HG02623 (cell line): ENCODE results near the gene PLD4.
"Not testable (repeated sequence)": the region's sequence is repeated elsewhere in the genome, so short reads cannot be mapped to it uniquely, and the experiment has no call there.

Experiments used
- ATAC-seq: cut with Tn5 transposase; IDR thresholded peaks from one replicate; pipeline ENCODE4 v1.9.1; 2021; ENCODE audit warnings: moderate library complexity; ENCODE audit not compliant: unreplicated experiment

PLD4 gene

DNA sequence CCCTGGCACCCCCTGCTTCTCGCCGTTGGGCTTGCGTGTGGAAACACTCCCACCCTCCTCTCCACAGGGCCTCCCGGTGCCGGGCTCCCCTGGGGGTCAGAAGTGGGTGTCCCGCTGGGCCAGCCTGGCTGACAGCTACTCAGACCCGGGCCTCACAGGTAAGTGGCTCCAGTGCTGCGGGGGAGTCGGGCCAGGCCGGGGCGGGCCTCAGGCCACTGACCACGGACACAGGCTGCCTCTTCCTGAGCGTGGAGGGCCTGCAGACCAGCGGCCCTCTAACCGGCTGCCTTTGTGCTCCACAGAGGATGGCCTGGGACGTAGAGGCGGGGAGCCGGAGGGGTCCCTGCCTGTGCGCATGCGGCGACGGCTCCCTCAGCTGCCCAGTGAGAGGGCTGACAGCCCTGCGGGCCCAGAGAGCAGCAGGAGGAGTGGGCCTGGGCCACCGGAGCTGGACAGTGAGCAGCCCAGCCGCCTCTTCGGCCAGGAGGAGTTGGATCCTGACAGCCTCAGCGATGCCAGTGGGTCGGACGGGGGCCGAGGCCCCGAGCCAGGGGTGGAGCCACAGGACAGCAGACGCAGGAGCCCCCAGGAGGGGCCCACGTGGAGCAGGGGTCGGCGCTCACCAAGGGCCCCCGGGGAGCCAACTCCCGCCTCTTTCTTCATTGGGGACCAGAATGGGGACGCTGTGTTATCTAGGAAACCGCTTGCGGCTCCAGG, 38.5 kb upstream of the PLD4 start:
- no peak for ATAC-seq

DNA sequence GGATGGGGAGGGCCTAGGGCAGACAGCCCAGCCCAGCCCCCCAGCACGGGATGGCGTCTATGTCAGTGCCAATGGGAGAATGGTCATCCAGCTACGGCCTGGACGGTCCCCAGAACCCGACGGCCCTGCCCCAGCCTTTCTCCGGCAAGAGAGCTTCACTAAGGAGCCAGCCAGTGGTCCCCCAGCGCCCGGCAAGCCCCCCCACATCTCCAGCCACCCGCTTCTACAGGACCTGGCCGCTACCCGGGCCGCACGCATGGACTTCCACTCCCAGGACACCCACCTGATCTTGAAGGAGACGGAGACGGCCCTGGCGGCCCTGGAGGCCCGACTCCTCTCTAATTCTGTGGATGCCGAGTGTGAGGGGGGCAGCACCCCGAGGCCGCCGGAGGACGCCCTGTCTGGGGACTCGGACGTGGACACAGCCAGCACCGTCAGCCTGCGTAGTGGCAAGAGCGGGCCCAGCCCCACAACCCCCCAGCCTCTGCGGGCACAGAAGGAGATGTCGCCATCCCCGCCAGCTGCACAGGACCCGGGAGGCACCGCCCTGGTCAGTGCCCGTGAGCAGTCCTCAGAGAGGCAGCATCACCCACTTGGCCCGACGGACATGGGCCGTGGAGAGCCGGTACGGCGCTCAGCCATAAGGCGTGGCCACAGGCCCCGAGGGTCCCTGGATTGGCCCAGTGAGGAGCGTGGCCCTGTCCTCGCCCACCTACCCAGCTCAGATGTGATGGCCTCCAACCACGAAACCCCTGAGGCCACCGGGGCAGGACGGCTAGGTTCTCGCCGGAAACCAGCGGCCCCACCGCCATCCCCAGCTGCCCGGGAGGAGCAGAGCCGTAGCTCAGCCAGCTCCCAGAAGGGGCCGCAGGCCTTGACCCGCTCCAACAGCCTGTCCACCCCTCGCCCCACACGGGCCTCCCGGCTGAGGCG, 37.7 kb upstream of the PLD4 start:
- ATAC-seq, result no peak

DNA sequence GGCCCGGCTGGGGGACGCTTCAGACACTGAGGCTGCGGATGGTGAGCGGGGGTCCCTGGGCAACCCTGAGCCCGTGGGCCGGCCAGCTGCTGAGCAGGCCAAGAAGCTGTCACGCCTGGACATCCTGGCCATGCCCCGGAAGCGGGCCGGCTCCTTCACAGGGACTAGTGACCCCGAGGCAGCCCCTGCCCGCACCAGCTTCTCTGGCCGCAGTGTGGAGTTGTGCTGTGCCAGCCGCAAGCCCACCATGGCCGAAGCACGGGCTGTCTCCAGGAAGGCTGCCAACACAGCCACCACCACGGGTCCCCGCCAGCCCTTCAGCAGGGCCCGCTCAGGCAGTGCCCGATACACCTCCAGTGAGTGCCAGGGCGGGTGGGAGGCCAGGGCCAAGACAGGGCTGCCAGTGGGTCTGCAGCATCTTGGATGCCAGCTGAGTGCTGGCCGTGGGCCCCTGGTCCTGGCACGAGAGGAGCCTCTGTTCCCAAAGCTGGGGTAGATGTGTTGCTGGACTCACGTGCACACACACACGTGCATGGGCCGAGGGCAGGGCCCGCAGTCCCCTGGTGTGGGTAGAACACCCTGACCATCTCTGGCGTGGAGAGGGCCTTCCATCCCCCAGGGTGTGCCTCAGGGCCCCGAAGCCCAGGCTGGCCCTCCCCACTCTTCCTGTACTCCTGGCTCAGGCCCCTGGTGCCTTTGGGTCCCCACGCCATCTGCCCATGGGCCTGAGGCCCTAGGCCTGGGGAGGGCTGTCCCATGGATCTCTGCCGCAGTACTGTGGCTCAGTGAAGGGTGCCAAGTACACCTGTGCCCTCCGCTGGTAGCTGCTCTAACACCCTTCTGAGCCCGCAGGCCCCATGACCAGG, 36.8 kb upstream of the PLD4 start:
- no peak for ATAC-seq

DNA sequence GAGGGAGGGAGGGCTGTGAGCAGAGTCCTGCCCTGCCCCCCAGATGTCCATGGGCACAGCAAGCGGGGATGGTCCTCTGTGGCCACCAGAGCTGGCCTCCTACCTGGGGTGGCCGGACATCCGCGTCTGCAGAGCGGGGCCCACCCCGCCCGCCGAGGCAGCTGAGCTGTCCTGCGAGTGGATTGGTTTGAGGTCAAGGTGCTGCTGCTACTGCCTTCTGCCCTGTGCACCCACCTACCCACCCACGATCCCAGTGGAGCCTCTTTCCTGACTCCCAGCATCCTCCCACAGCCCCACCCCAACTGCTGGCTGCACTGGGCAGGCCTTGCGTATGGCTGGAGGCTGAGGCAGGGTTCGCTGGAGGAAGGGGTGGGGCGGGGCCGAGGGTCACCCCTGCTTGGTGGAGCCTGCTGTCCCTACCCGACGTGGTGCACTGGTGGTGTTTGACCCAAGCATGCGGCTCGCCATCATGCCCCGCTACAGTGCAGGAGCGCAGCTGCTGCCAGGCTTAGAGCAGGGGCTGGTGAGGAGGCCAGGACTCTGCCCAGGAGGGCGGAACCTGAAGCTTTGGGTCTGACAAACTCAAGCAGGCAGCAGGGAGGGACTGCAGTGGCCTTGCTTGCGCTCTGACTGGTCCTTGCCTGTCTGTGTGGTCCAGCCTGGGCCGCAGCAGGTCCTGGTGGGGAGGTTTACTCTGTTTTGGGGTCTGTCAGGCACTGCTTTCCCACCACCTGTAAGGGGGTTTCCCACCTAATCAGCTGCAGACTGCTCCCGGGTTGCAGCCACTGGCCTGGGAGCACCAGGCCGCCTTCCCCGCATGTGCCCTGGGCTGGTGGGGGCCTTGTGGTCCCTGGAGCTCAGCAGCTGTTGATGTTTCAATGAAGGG, 35.9 kb upstream of the PLD4 start:
- no peak for ATAC-seq

DNA sequence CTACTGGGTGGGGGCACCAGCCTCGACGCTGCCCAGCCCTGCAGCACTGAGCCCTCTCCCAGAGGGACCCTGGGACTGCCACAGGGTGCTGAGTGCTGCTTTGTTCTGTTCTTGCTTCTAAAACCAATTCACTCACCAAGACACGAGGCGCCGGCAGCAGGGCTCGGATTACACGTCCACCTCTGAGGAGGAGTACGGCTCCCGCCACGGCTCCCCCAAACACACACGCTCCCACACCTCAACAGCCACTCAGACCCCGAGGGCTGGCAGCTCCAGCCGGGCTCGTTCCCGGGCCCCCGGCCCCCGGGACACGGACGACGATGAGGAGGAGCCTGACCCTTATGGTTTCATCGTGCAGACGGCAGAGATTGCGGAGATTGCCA, 35.3 kb upstream of the PLD4 start:
- ATAC-seq, result no peak

DNA sequence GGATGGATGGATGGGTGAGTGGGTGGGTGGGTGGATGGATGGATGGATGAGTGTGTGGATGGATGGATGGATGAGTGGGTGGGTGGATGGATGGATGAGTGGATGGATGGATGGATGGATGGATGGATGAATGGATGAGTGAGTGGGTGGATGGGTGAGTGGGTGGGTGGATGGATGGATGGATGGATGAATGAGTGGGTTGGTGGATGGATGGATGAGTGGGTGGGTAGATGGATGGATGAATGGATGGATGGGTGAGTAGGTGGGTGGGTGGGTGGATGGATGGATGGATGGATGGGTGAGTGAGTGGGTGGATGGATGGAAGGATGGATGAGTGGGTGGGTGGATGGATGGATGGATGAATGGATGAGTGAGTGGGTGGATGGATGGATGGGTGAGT, 34.4 kb upstream of the PLD4 start:
- ATAC-seq, result not testable (repeated sequence)

DNA sequence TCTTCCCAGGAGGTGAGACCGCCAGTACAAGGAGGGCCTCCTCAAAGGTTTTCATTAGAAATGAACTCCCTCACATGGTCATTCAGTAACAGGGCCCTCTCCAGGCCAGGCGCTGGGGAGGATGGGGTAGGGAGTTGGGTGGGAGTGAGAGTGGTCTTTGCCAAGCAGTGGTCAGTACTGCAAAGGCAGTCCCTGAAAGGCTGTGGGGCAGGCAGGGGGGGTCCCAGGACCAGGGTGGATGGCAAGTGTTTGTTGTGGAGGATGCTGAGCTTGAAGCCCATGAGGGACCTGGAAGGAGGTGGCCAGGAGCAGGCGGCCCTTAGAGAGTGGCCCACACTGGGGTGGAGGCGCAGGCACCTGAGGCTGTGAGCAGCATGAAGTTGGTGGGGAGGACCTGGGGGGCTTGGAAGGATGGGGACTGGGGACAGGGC, 33.5 kb upstream of the PLD4 start:
- ATAC-seq, result no peak

DNA sequence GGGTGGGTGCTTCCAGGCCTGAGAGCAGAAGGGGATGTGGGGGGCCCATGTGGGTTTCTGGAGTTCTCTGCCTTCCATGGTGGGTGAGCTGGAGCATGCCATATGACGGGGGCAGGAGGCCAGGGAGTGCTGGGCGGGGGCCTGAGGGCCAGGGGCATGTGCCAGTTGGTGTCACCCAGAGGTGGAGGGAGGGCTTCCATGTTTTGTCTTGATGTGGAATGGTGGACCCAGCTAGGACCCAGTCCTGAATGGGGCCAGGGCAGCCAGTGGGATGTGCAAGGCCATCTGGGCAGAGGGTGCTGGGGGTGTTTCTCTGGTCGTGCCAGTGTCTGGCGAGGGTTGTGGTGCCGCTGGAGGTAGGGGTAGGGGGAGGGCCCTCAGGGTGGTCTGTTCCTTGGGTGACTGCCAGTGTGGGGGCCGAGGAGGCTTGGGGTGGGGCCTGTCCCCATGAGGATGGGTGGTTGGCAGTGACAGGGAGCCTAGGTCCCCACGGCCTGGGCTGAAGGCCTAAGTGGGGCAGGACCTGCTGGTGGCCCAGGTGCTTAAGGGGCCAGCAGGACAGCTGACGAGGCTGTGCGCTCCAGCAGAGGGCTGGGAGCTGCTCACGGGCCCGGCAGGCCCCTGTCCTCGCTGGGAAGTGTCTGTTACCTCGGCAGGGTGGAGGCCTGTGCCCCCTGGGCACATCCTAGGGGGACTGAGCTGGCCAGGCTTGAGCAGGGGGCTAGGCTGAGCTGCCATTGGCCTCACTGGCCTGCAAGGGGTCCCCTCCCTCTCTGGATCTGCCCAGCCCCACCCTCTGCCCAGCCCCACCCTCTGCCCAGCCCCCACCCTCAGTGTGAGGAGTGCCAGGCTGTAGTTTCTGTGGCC, 32.8 kb upstream of the PLD4 start:
- no peak for ATAC-seq

DNA sequence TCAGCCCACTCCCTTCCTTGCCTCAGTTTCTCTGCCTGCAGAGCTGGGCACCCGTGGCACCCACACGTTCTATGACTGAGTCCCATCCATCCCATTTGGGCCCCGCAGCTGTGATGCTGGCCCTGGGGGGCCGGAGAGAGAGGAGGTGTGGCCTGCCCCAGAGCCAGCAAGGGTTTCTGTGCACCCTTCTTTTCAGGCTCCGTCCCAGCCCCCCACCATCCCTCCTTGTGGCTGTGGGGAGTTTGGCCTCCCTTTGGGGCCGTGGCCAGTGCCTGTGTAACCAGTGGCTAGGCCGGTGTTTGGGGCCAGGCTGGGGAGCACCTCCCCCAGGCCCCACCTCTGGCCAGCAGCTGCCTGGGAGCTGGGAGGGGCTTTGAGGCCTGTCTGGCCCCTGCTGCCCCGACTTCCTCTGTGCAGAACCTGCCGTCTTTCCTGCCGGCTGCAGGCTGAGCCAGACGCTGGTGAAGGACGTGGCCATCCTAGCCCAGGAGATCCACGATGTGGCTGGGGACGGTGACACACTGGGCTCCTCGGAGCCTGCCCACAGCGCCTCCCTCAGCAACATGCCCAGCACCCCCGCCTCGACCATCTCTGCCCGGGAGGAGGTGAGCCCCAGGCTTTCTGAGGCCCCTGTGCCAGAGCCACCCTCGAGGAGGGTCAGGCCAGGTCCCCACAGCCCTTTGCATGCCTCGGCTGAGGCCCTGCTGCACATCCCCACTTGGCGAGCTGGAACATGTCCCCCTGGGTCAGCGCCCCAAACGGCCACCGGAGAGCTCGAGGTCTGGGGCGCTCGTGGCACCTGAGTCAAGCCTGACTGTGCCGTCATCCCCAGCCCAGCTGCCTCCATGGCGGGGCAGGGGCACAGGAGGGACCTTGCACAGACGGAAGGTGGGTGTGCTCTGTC, 31.9 kb upstream of the PLD4 start:
- ATAC-seq, result no peak

DNA sequence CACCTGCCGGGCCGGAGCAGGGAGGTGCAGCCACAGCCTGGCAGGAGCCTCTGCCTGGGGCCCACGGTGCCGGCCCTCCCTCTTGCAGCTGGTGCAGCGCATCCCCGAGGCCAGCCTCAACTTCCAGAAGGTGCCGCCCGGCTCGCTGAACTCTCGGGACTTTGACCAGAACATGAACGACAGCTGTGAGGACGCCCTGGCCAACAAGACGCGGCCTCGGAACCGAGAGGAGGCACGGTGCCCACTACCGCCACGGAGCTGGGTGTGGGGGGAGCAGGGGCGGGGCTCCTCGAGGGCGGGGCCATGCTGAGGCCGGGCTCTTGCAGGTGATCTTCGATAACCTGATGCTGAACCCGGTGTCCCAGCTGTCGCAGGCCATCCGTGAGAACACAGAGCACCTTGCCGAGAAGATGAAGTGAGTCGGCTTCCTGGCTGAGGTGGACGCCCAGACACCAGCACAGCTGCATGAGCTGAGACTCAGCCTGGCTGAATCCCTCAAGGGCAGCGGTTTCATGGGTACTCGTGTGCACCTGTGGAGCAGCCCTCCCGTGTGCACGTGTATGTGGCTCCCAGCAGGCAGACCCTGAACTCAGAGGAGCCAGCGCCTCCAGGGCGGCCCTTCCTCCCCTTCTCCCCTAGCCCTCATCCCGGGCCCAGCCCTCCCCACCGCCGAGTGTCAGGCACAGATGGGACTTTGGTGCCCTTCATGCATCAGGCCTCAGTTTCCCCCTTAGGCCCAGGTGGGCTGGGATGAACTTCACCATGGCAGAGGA, 31.1 kb upstream of the PLD4 start:
- no peak for ATAC-seq

DNA sequence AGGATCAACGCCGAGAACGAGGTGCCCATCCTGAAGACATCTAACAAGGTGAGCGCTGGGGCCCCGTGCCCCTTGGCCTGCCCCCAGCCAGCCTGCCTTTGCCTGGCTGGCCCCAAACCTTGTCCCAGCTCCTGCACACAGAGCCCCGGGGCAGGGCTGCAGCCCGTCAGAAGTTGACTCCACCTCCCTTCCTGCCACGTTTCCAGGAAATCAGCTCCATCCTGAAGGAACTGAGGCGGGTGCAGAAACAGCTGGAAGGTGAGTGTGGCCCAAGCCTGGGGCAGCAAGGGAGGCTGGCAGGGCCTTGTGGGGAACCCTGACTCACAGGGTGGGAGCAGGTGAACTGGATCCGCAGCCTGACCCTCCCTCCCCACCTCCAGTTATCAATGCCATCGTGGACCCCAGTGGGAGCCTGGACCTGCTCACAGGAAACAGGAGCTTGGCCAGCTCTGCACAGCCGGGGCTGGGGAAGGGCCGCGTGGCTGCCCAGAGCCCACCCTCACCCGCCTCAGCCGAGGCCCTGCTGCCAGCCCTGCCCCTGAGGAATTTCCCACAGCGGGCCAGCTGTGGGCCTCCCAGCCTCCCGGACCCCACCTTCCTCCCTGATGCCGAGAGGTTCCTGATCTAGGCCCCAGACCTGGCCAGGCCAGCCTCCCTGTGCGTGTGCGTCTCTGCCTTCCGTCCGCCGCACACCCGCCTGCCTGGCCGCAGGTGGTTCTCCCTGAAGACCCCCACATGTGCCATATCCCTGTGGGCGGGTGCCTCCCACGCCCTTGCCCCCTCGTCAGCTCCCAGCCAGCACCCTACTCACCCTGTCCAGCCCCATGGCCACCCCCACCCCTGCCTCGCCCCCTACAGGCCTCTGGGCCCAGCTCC, 30.1 kb upstream of the PLD4 start:
- no peak for ATAC-seq

DNA sequence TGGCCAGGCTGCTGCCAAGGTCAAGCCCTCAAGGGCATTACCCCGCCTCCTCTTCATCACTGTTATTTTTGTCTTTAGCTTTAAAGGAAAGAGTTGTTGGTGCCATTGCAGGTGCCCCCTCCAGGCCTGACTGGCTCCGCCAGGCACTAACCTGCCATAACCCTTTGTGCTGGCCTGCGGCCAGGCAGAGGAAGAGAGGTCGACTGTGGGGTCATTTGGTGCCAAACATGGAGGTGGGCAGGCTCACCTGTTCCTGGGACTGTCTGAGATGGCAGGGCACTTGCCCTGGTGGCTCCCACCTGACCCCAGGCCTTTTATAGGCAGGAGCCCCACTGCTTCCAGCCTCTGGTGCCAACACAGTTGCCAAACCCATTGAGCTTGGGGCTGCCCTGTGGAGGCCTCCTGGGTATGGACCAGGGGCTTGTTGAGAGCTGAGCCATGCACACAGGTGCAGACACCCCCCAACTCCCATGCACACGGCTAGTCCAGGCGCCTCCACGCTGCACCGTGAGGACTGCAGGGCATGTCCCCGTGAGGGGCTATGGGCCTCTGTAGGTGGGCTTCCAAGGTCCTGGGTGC, 29.4 kb upstream of the PLD4 start:
- no peak for ATAC-seq

DNA sequence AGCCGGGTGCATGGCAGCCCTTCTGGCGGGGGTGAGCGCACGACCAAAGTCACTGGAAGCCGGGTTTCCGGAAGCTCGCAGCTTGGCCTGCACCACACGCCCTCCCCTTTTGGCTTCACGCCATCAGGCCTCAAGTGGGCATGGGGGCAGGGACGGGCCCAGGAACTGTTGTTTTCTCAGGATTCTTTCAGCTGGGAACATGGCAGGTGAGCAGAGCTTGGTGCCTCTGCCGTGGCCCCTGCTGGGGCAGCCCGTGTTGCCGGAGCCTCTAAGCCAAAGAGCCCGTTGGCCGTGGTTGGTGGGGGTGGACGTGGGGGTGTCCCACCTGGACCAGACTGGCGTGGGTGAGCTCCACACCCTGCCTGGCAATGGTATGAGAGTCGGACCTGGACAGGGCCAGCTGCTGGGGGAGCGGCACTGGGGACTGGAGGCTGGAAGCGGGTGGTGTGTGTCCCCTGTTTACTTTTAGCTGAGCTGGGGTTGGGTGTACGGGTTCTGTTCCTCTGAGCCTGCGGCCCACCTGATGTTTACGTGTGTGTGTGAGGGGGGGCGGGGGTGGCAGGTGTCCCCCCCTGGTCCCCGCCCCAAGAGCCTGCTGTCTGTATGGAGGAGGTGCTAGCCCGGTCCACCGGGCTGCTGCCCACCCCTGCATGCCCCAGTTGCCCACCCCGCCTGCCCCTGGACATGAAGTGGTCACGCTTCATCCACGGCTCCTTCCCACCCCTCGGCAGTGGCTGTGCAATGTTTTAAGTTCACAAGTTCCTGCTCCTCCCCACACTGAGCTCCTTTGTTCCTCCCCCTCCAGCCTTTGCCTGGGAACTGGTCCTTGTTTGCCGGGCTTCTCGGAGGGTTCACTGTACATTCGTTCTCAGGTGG, 28.7 kb upstream of the PLD4 start:
- no peak for ATAC-seq

DNA sequence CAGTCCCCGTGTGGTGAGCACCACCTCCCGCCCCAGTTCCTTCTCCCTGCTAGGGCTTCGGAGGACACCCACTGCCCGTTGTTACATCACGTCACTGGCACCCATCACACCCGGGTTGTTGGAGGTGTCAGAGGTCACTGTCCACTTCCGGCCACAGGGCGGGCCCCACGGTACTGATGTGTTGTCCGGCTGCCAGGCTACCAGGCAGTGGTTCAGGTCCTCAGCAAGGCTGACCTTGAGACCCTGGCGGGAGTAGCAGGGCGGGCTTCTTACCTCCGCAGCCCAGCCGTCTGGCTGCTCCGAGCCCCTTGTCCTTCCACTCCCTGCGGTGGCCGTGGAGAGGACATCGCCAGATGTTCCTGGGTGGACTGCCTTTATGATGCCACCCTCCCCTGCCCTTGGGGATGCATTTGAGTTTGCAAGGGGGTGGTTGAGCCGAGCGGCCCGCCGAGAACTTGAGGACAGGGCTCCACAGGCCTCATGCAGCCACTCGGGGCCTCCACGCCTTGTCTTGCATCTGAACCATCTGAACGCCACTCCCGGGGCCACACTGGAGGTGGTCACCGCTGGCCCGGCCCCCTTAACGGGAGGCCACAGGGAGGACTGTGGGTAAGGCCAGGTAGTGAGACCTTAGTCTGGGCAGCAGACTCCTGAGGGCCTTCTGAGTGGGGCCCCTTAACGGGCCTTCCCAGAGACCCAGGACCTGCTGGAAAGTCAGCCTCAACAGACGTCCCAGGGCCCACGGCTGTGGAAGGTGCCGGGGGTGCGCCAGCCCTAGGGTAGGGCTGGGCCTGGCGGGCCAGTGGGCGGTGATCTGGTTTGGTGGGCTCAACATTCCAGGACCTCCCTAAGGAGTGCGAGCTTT, 27.1 kb upstream of the PLD4 start:
- ATAC-seq, result no peak
